Glutamatergic neuron (in vitro differentiated cells): Measurements from ENCODE around the gene AMH. TPM values are rescaled to one million over a fixed set of nuclear protein-coding genes. Genes with fewer than 3 reads are reported as not detected.
A peak's percentile ranks its signal among the peaks of the same experiment; 100 is the strongest.

Source experiments
- DNase-seq: peaks from one replicate; pipeline ENCODE4 v3.0.0; 2022
- H3K27ac Mint-ChIP-seq: one replicate; pipeline ENCODE4 v1.8.0; 2020; ENCODE audit warnings: mild to moderate bottlenecking, mixed read lengths, inconsistent platforms; ENCODE audit not compliant: unreplicated experiment
- H3K27me3 Mint-ChIP-seq: one replicate; pipeline ENCODE4 v1.8.0; 2020; ENCODE audit warnings: mild to moderate bottlenecking, moderate library complexity, mixed read lengths, inconsistent platforms; ENCODE audit not compliant: unreplicated experiment
- H3K36me3 Mint-ChIP-seq: one replicate; pipeline ENCODE4 v1.8.0; 2020; ENCODE audit warnings: mild to moderate bottlenecking, mixed read lengths, inconsistent platforms; ENCODE audit not compliant: unreplicated experiment
- H3K4me1 Mint-ChIP-seq: one replicate; pipeline ENCODE4 v1.8.0; 2020; ENCODE audit warnings: mild to moderate bottlenecking, low read depth, mixed read lengths, inconsistent platforms; ENCODE audit not compliant: unreplicated experiment
- H3K4me3 Mint-ChIP-seq: one replicate; pipeline ENCODE4 v1.8.0; 2020; ENCODE audit warnings: mild to moderate bottlenecking, mixed read lengths, inconsistent platforms; ENCODE audit not compliant: unreplicated experiment
- H3K9me3 Mint-ChIP-seq: one replicate; pipeline ENCODE4 v1.8.0; 2020; ENCODE audit warnings: mild to moderate bottlenecking, moderate library complexity, mixed read lengths, inconsistent platforms; ENCODE audit not compliant: unreplicated experiment
- total RNA-seq: library from RNA; stranded (reverse); fragmentation: NEBNext Ultra II Directional; extraction: Animal tissue kit (Norgen Biotek cat#: 25700); gene quantifications from one replicate; pipeline ENCODE4 v1.2.1, GENCODE V29; 2021; ENCODE audit not compliant: unreplicated experiment
- TF ChIP-seq, protein P1 (sequence below): fragments of 200-600 bp; sonication (generic); IDR thresholded peaks from one replicate; pipeline ENCODE4 v1.5.0; 2021; ENCODE audit not compliant: partially characterized antibody, unreplicated experiment

AMH gene
- total RNA-seq, 1 donor from 2014 or later = 11.0 TPM

DNA sequence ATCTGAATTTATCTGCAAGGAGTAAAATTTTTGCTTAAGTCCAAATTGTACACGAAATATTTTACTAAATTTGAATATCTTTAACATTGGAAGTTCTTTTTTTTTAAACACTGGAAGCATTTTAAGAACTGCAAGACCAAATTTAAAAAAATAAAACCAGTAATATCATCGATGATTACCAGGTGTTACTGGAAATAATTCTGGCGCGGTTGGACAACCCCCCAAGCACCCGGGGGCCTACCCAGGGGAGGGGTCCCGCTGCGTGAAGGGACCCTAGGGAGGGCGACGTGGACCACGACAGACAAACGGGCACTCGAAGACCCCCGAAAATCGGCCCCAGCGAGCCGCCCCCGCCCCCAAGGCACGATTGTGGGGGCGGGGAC lies 19.7 kb downstream of the AMH start:
- Mint-ChIP-seq H3K4me1 (peaks cover 7% of the 10 kb centered on the region), H3K9me3 (peaks cover 17% of the 10 kb centered on the region), H3K36me3 (no peaks in the 10 kb centered on the region), H3K4me3 (peak overlapping the region; percentile 82), H3K27me3 (peaks cover 10% of the 10 kb centered on the region), H3K27ac (peak overlapping the region; percentile 52)
- DNase-seq = no peak
- TF ChIP-seq, protein P1, sequence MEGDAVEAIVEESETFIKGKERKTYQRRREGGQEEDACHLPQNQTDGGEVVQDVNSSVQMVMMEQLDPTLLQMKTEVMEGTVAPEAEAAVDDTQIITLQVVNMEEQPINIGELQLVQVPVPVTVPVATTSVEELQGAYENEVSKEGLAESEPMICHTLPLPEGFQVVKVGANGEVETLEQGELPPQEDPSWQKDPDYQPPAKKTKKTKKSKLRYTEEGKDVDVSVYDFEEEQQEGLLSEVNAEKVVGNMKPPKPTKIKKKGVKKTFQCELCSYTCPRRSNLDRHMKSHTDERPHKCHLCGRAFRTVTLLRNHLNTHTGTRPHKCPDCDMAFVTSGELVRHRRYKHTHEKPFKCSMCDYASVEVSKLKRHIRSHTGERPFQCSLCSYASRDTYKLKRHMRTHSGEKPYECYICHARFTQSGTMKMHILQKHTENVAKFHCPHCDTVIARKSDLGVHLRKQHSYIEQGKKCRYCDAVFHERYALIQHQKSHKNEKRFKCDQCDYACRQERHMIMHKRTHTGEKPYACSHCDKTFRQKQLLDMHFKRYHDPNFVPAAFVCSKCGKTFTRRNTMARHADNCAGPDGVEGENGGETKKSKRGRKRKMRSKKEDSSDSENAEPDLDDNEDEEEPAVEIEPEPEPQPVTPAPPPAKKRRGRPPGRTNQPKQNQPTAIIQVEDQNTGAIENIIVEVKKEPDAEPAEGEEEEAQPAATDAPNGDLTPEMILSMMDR = no peak

DNA sequence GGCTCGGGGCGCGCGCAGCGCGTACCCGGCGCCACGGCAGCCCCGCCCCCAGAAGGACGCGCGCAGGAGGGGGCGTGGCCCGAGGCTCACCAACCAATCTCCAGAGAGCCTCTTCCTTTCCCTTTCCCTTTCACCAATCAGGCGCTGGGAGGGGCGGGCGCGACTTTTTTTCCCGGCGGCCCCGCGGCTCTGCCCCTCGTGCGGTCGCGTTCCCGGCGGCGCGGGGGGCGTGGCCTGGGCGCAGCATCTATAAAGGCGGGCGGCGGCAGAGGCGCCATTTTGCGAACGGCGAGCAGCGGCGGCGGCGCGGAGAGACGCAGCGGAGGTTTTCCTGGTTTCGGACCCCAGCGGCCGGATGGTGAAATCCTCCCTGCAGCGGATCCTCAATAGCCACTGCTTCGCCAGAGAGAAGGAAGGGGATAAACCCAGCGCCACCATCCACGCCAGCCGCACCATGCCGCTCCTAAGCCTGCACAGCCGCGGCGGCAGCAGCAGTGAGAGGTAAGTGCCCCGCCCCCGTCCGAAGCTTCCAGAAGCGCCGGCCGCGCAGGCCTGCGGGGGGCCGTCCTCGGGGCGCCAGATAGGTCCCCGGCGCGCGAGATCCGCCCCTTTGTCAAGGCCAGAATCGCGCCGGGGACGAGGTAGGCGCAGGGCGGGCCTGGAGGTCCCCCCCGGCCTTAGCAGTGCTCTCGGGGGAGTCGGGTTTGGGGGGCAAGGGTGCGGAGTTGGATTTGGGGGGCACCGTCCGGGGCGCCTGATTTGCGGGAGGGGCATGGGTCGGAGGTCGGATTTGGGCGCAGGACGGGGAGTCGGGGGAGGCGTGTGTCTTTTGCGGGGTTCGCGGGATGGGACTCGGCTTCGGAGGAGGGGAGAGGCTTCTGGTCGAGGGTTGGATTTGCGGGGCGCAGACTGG lies 20.4 kb downstream of the AMH start:
- Mint-ChIP-seq H3K36me3 (no peaks in the 10 kb centered on the region), H3K4me3 (peak overlapping the region; percentile 88), H3K4me1 (peaks cover 9% of the 10 kb centered on the region), H3K9me3 (peaks cover 20% of the 10 kb centered on the region), H3K27ac (peak overlapping the region; percentile 94), H3K27me3 (peaks cover 10% of the 10 kb centered on the region)
- peak; percentile 99 for DNase-seq
- TF ChIP-seq, protein P1 = no peak

DNA sequence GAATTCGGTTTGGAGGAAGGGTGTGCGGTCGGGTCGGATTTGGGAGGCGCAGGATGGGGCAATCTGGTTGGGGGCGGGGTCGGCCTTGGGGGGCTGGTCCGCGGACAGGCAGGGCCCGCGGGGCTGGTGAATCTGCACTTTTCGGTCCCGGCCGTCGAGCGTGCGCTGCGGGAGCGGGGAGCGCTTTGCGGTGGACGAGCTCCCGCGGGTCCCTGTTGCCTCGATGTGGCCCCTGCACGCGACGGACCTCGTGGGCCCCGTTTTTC lies 21.0 kb downstream of the AMH start:
- H3K4me3 Mint-ChIP-seq = peak overlapping the region; percentile 88
- peak overlapping the region; percentile 94 for H3K27ac Mint-ChIP-seq
- peaks cover 12% of the 10 kb centered on the region for H3K4me1 Mint-ChIP-seq
- TF ChIP-seq, protein P1 = no peak
- peaks cover 23% of the 10 kb centered on the region for H3K9me3 Mint-ChIP-seq
- peaks cover 10% of the 10 kb centered on the region for H3K27me3 Mint-ChIP-seq
- no peaks in the 10 kb centered on the region for H3K36me3 Mint-ChIP-seq
- no peak for DNase-seq

DNA sequence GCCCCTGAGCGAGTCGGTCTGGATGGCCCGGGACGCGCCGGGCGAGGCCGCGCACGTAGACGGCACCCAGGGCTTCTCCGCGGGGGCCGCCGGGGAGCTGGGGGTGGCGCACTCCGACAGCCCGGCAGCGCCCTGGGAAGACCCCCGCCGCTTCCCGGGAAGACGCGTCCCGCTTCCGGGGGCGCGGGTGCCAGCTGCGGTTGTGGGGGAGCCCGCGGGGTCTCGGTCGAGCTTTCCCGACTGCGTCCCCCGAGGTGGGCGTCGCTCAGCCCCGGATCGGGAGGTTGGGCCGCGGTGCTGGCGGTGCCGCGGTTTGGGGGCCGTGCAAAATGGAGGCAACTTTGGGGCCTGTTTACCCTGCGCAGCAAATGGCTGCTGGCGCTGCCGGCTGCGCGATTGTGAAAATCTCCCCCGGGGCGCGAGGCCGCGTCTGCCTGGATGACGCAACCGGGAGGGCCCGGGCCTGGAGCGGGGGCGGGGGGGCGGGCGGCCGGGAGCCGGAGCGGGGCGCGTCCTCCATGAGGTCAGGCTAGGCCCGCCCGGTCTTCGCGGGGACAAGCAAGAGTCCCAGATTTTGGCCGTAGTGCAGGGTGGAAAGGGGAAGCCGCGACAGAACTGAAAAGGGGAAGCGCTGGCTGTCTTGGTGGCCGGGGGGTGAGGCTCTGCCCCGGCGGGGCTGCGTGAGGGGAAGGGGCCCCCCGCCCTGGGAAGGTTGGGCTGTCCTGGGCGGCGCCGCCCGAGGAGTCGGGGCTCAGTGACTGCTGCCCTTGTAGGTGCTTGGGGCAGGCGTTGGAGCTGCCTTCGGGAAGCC lies 21.5 kb downstream of the AMH start:
- Mint-ChIP-seq H3K27me3 (peaks cover 10% of the 10 kb centered on the region), H3K4me3 (peak overlapping the region; percentile 92), H3K36me3 (no peaks in the 10 kb centered on the region), H3K4me1 (peaks cover 13% of the 10 kb centered on the region), H3K27ac (peak overlapping the region; percentile 48), H3K9me3 (peaks cover 23% of the 10 kb centered on the region)
- TF ChIP-seq, protein P1 = no peak
- DNase-seq = peak; percentile 85
